ENCODE data around the gene GGA1. TPM values are rescaled to one million over a fixed set of nuclear protein-coding genes. Genes with fewer than 3 reads are reported as not detected.
A peak's percentile ranks its signal among the peaks of the same experiment; 100 is the strongest.

The GGA1 gene
- total RNA-seq, 1 donor from 2014 or later = 78.9 TPM

GRCh38 chr22:37657590-37658132 is 49.0 kb downstream of the GGA1 start:
- H3K36me3 Mint-ChIP-seq (ENCODE audit: low read depth) = peaks cover 22% of the 10 kb centered on the region

GRCh38 chr22:37658133-37659065 is 49.8 kb downstream of the GGA1 start, which contains the start of gene PDXP:
PDXP (plus strand) TSS chr22:37658723; CDS start chr22:37658783, 60 bp downstream.
- Mint-ChIP-seq H3K36me3 (ENCODE audit: low read depth) (peaks cover 19% of the 10 kb centered on the region), H3K4me1 (ENCODE audit: low read depth) (peaks cover 43% of the 10 kb centered on the region), H3K9me3 (no peaks in the 10 kb centered on the region), H3K27me3 (ENCODE audit: insufficient read depth) (no peaks in the 10 kb centered on the region), H3K4me3 (peak within 1 kb of the TSS; percentile 89), H3K27ac (peak within 1 kb of the TSS; percentile 91)
- intact Hi-C loops (cut with micrococcal nuclease) = loop anchor here (1.0 to 2.0 kb wide), 6 partner anchors 15 to 1130 kb away; partner anchors contain the start of genes EIF3D, GGA1 and SH3BP1
- peak; percentile 99 for DNase-seq (ENCODE audit: low spot score)

More at GRCh38 chr22:37657590-37658132, 49.0 kb downstream of the GGA1 start:
- Mint-ChIP-seq H3K4me1 (ENCODE audit: low read depth) (peaks cover 43% of the 10 kb centered on the region), H3K27me3 (ENCODE audit: insufficient read depth) (no peaks in the 10 kb centered on the region), H3K4me3 (peak overlapping the region; percentile 86), H3K9me3 (no peaks in the 10 kb centered on the region), H3K27ac (peak overlapping the region; percentile 91)
- no peak for DNase-seq (ENCODE audit: low spot score)
- intact Hi-C loops (cut with micrococcal nuclease) = loop anchor here (1.0 to 2.0 kb wide), 6 partner anchors 14 to 1129 kb away; partner anchors contain the start of genes EIF3D, GGA1 and SH3BP1

DNA sequence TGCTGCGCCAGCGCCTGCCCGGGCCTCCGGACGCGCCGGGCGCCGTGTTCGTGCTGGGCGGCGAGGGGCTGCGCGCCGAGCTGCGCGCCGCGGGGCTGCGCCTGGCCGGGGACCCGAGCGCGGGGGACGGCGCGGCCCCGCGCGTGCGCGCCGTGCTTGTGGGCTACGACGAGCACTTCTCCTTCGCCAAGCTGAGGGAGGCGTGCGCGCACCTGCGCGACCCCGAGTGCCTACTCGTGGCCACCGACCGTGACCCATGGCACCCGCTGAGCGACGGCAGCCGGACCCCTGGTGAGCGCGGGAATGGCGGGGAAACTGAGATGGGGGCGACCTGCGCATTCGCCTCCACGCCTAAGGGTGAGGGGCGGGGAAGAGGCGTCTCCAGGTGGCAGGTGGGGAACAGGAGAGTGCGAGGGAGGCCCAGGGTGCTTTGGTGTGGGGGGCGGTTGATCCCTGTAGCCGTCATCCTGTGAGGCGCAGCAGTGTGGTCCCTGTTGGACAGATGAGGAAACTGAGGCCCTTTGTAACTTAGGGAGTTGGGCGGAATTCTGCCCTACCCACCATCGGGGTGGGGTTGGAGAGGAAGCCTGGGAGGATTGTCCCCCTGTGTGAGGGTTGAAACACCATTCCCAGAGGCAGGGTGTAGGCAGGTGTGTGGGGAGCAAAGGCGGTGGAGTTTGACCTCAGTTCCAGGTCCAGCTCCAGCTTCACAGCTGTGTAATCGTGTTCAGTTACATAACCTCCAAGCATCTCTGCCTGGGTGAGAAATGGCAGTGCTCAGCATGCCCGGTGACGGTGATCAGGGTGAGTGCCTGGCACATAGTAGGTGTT is 50.6 kb downstream of the GGA1 start:
- H3K4me1 Mint-ChIP-seq (ENCODE audit: low read depth) = peaks cover 43% of the 10 kb centered on the region
- no peaks in the 10 kb centered on the region for H3K27me3 Mint-ChIP-seq (ENCODE audit: insufficient read depth)
- peaks cover 16% of the 10 kb centered on the region for H3K36me3 Mint-ChIP-seq (ENCODE audit: low read depth)
- intact Hi-C loops (cut with micrococcal nuclease) = loop anchor here (2.0 kb wide), 1 partner anchor 1130 kb away; the partner anchor contains the start of gene EIF3D
- DNase-seq (ENCODE audit: low spot score) = no peak
- no peaks in the 10 kb centered on the region for H3K9me3 Mint-ChIP-seq
- H3K27ac Mint-ChIP-seq = peak overlapping the region; percentile 68
- peak overlapping the region; percentile 89 for H3K4me3 Mint-ChIP-seq

- no peaks in the 10 kb centered on the region for H3K9me3 Mint-ChIP-seq
- peaks cover 13% of the 10 kb centered on the region for H3K36me3 Mint-ChIP-seq (ENCODE audit: low read depth)
- intact Hi-C loops (cut with micrococcal nuclease) = loop anchor here (2.0 kb wide), 1 partner anchor 1131 kb away; the partner anchor contains the start of gene EIF3D
- peaks cover 50% of the 10 kb centered on the region for H3K4me1 Mint-ChIP-seq (ENCODE audit: low read depth)
- DNase-seq (ENCODE audit: low spot score) = no peak
- peak overlapping the region; percentile 89 for H3K4me3 Mint-ChIP-seq
- H3K27ac Mint-ChIP-seq = peak overlapping the region; percentile 68
- no peaks in the 10 kb centered on the region for H3K27me3 Mint-ChIP-seq (ENCODE audit: insufficient read depth)
Observed at GRCh38 chr22:37659897-37660708, 51.5 kb downstream of the GGA1 start.

- H3K4me3 Mint-ChIP-seq = peak overlapping the region; percentile 89
- no peak overlapping the region for H3K27ac Mint-ChIP-seq
- H3K36me3 Mint-ChIP-seq (ENCODE audit: low read depth) = peaks cover 13% of the 10 kb centered on the region
- intact Hi-C loops (cut with micrococcal nuclease) = no loop called here
- peaks cover 50% of the 10 kb centered on the region for H3K4me1 Mint-ChIP-seq (ENCODE audit: low read depth)
- H3K27me3 Mint-ChIP-seq (ENCODE audit: insufficient read depth) = no peaks in the 10 kb centered on the region
- DNase-seq (ENCODE audit: low spot score) = no peak
- no peaks in the 10 kb centered on the region for H3K9me3 Mint-ChIP-seq
Observed at GRCh38 chr22:37660709-37661045, 52.0 kb downstream of the GGA1 start.

GRCh38 chr22:37661160-37661924 is 52.7 kb downstream of the GGA1 start:
- Mint-ChIP-seq H3K4me1 (ENCODE audit: low read depth) (peaks cover 52% of the 10 kb centered on the region), H3K36me3 (ENCODE audit: low read depth) (peaks cover 12% of the 10 kb centered on the region), H3K4me3 (peak overlapping the region; percentile 89), H3K9me3 (no peaks in the 10 kb centered on the region), H3K27ac (no peak overlapping the region), H3K27me3 (ENCODE audit: insufficient read depth) (no peaks in the 10 kb centered on the region)
- intact Hi-C loops (cut with micrococcal nuclease) = no loop called here
- no peak for DNase-seq (ENCODE audit: low spot score)

GRCh38 chr22:37662039-37662438 is 53.4 kb downstream of the GGA1 start:
- Mint-ChIP-seq H3K4me1 (ENCODE audit: low read depth) (peaks cover 55% of the 10 kb centered on the region), H3K36me3 (ENCODE audit: low read depth) (peaks cover 15% of the 10 kb centered on the region), H3K27me3 (ENCODE audit: insufficient read depth) (no peaks in the 10 kb centered on the region), H3K4me3 (no peak overlapping the region), H3K9me3 (no peaks in the 10 kb centered on the region), H3K27ac (no peak overlapping the region)
- intact Hi-C loops (cut with micrococcal nuclease) = no loop called here
- no peak for DNase-seq (ENCODE audit: low spot score)

DNA sequence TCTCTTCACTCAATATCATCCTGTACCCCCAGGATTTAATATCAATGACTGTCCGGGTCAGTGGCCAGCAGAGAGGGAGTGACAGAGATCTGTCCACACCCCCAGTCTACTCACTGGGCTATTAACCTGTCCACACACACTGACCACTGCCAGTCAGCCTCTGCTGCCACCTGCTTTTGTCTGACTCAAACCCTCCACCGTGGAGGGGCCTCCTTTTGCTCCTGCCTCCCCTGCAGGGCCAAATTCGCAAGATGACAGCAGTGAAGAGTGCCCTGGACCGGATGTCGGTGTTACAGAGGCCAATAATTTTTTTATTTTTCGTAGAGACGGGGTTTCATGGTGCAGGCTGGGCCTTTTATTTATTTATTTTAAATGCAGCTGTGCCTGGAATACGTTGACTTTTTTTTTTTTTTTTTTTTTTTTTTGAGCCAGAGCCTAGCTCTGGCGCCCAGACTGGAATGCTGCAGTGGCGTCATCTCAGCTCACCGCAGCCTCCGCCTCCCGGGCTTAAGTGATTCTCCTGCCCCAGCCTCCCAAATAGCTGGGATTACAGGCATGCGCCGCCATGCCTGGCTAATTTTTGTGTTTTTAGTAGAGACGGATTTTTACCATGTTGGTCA is 55.0 kb downstream of the GGA1 start:
- Mint-ChIP-seq H3K27me3 (ENCODE audit: insufficient read depth) (no peaks in the 10 kb centered on the region), H3K9me3 (no peaks in the 10 kb centered on the region), H3K27ac (no peak overlapping the region), H3K4me3 (no peak overlapping the region), H3K36me3 (ENCODE audit: low read depth) (peaks cover 15% of the 10 kb centered on the region), H3K4me1 (ENCODE audit: low read depth) (peaks cover 49% of the 10 kb centered on the region)
- intact Hi-C loops (cut with micrococcal nuclease) = no loop called here
- no peak for DNase-seq (ENCODE audit: low spot score)

DNA sequence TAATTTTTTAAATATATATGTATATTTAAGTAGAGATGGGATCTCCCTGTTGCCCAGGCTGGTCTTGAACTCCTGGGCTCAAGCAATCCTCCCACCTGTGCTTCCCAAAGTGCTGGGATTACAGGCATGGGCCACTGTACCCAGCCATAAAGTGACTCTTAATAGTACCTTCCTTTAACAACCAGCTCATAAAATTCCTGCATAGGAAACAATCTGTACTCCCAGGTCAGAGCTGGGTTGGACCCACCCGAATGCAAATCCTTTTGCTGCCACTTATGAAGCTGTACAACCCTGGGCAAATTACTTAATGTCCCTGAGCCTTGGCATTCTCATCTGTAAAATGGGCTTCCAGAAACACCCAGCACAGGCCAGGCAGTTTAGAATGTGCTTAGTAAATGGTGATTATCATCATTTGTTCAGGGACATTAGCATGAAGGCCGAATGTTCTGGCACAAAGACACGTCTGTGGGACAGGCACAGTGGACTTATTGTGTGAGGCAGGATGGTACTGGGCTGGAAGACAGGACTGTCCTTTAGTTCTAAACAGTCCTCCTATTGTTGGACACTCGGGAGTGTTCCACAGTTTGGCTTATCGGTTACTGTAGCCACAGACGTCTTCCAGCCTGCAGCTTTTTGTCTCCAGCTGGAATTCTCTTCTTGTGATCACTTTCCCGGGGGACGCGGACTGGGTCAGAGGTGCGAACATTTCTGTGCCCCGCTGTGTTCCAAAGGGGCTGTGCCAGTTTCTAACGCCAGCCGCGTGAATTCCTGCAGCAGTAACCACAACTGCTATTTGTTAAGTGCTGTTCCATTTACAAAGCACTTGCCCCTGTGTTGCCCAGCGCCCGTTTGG is 55.8 kb downstream of the GGA1 start:
- H3K4me1 Mint-ChIP-seq (ENCODE audit: low read depth) = peaks cover 47% of the 10 kb centered on the region
- H3K27ac Mint-ChIP-seq = no peak overlapping the region
- H3K27me3 Mint-ChIP-seq (ENCODE audit: insufficient read depth) = no peaks in the 10 kb centered on the region
- no peaks in the 10 kb centered on the region for H3K9me3 Mint-ChIP-seq
- H3K4me3 Mint-ChIP-seq = no peak overlapping the region
- H3K36me3 Mint-ChIP-seq (ENCODE audit: low read depth) = peaks cover 15% of the 10 kb centered on the region
- intact Hi-C loops (cut with micrococcal nuclease) = no loop called here
- no peak for DNase-seq (ENCODE audit: low spot score)

GRCh38 chr22:37665487-37665886 is 56.9 kb downstream of the GGA1 start:
- no peaks in the 10 kb centered on the region for H3K9me3 Mint-ChIP-seq
- intact Hi-C loops (cut with micrococcal nuclease) = no loop called here
- no peak overlapping the region for H3K27ac Mint-ChIP-seq
- no peaks in the 10 kb centered on the region for H3K27me3 Mint-ChIP-seq (ENCODE audit: insufficient read depth)
- peaks cover 36% of the 10 kb centered on the region for H3K4me1 Mint-ChIP-seq (ENCODE audit: low read depth)
- H3K36me3 Mint-ChIP-seq (ENCODE audit: low read depth) = peaks cover 16% of the 10 kb centered on the region
- no peak overlapping the region for H3K4me3 Mint-ChIP-seq
- no peak for DNase-seq (ENCODE audit: low spot score)
